Transverse colon (tissue), 4 donors: ENCODE results near the gene DTNBP1. TPM values are rescaled to one million over a fixed set of nuclear protein-coding genes. Genes with fewer than 3 reads are reported as not detected.
A peak's percentile ranks its signal among the peaks of the same experiment; 100 is the strongest.
"Not testable (repeated sequence)": the region's sequence is repeated elsewhere in the genome, so short reads cannot be mapped to it uniquely, and the experiment has no call there.

ENCODE experiments used
- DNase-seq: peaks from one replicate; pipeline ENCODE4 v3.0.0-alpha.2; 2019
- H3K27ac ChIP-seq, 4 donors: fragments of 200-600 bp; sonication (generic); 2 replicates each; pipeline ENCODE4 v1.5.1; 2016 to 2018; ENCODE audit warnings: inconsistent platforms in 4 of 4
- H3K27me3 ChIP-seq: fragments of 200-600 bp; sonication (generic); 2 replicates; pipeline ENCODE4 v1.5.1; 2017; ENCODE audit warnings: inconsistent platforms
- H3K36me3 ChIP-seq, 4 donors: fragments of 200-600 bp; sonication (generic); 2 replicates each; pipeline ENCODE4 v1.5.1; 2017 to 2019; ENCODE audit warnings: inconsistent platforms in 4 of 4
- H3K4me1 ChIP-seq, 4 donors: fragments of 200-600 bp; sonication (generic); 2 replicates each; pipeline ENCODE4 v1.5.1; 2017 to 2020; ENCODE audit warnings: inconsistent platforms in 4 of 4
- H3K4me3 ChIP-seq, 4 donors: fragments of 200-600 bp; sonication (generic); 1 replicate in 1 of 4; 2 replicates in 3 of 4; pipeline versions ENCODE4 v1.5.1 to v1.6.1; 2017 to 2019; ENCODE audit warnings: inconsistent platforms in 4 of 4
- H3K9me3 ChIP-seq, 2 donors: fragments of 200-600 bp; sonication (generic); 2 replicates each; pipeline ENCODE4 v1.5.1; 2017 to 2019; ENCODE audit warnings: inconsistent platforms in 2 of 2
- CTCF ChIP-seq, 5 experiments: fragments of 200-600 bp in 3 of 5; fragments of 450-650 bp in 2 of 5; sonication (generic) in 3 of 5; IDR thresholded peaks; 1 replicate in 2 of 5; 2 replicates in 3 of 5; pipeline ENCODE4 v1.5.1; 2016 to 2017; ENCODE audit warnings: antibody characterized with exemption in 5 of 5, inconsistent platforms in 3 of 5, mild to moderate bottlenecking in 2 of 5, moderate library complexity in 1 of 5
- EP300 ChIP-seq: sonication (generic); formaldehyde crosslinking; IDR thresholded peaks from one replicate; pipeline ENCODE4 v1.6.1; 2017; ENCODE audit warnings: antibody characterized with exemption, low read depth
- POLR2A ChIP-seq: fragments of 450-650 bp; IDR thresholded peaks from one replicate; pipeline ENCODE4 v1.6.1; 2016; ENCODE audit warnings: antibody characterized with exemption, mild to moderate bottlenecking, moderate library complexity
- POLR2AphosphoS5 ChIP-seq, 3 donors: sonication (generic); formaldehyde crosslinking; IDR thresholded peaks; one replicate each; pipeline ENCODE4 v1.6.1; 2016; ENCODE audit warnings: antibody characterized with exemption in 3 of 3
- WGBS, 2 donors: methylation state at CpG; one replicate each; pipeline ENCODE4 v1.1.5; 2018; ENCODE audit warnings: low coverage in 1 of 2; 5-methylcytosine and 5-hydroxymethylcytosine counted together
- in situ Hi-C, 4 donors: fragments of 200-750 bp; cut with MboI; loops; one replicate each; pipeline versions ENCODE4 v1.15.0 to v1.15.1; 2017; ENCODE audit warnings: low sequenced_read_pairs in 3 of 4, low pct_ligation_motif_present in 1 of 4, low pct_unique_long_range_greater_than_20kb in 1 of 4
- intact Hi-C: fragments of 100-400 bp; cut with DNase I; formaldehyde crosslinking; loops from one replicate; pipeline ENCODE4 v1.15.1; 2023; ENCODE audit warnings: low total_unique reads
- total RNA-seq, 4 donors: library from RNA; depleted of rRNA; stranded (reverse); fragments of >200 nt; gene quantifications; one replicate each; pipeline ENCODE4 v1.1.0, GENCODE V29; 2016

Gene DTNBP1
- total RNA-seq, 4 donors from 2014 or later, result 6.0 to 20.3 (median 16.0) TPM

DNA sequence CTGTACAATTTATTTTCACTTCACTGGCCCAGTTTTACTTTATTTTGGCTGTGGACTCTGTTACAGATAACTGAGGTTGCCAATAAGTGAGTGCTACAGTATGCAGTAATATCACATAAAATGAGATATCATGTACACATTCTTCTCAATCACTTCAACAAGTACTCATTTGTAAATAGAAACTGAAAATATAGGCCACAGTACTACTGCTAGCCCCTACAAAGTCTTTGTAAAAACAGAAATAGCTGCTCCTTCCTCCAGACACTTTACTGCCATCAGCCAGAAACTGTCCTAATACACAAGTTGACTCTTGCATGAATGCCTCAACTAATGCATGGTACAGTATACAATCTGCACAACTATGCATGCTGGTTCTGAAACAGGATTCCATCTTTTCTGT is 9.2 kb downstream of the DTNBP1 start:
- Histone ChIP-seq H3K4me1 (peaks cover 0 to 5% (median 0%) of the 10 kb centered on the region in 4 donors), H3K36me3 (peaks cover 0 to 18% (median 2%) of the 10 kb centered on the region in 4 donors), H3K27me3 (no peaks in the 10 kb centered on the region), H3K9me3 (no peaks in the 10 kb centered on the region), H3K4me3 (no peak overlapping the region), H3K27ac (no peak overlapping the region)
- in situ Hi-C loops (no loop called here), intact Hi-C loops (no loop called here)
- DNase-seq, result no peak
- TF ChIP-seq POLR2AphosphoS5 (IDR thresholded peaks at IDR 0.05), result no peak

DNA sequence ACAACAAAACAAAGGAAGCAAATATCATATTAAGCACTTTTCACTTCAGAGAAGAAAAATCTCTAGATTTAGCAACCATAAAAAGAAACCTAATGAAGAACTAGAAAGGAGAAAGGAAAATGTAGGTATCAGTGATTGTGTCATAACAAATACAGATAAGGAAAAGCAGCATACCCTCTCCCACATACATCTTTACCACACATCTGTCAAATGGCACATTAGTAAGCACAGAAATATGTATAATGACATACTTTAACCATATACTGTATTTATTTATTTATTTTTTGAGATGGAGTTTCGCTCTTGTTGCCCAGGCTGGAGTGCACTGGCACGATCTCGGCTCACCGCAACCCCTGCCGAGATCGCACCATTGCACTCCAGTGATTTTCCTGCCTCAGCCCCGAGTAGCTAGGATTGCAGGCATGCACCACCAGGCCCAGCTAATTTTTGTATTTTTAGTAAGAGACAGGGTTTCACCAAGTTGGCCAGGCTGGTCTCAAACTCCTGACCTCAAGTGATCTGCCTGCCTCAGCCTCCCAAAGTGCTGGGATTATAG is 12.7 kb downstream of the DTNBP1 start:
- H3K4me3 ChIP-seq, DNase-seq, H3K27me3 ChIP-seq, H3K9me3 ChIP-seq, H3K4me1 ChIP-seq, H3K27ac ChIP-seq, intact Hi-C loops, in situ Hi-C loops: not testable (repeated sequence)
- peaks cover 0 to 24% (median 2%) of the 10 kb centered on the region in 4 donors for H3K36me3 ChIP-seq
- WGBS, 2 donors, result 89% methylated on average over 7 of the region's 7 CpGs

GRCh38 chr6:15644904-15645303 is 17.9 kb downstream of the DTNBP1 start:
- intact Hi-C loops (no loop called here), in situ Hi-C loops (no loop called here)
- TF ChIP-seq POLR2AphosphoS5 (IDR thresholded peaks at IDR 0.05), result no peak
- TF ChIP-seq EP300, result no peak
- TF ChIP-seq CTCF (IDR thresholded peaks at IDR 0.05), result no peak
- no peak for TF ChIP-seq POLR2A
- no peaks in the 10 kb centered on the region for H3K27me3 ChIP-seq
- H3K27ac ChIP-seq, result no peak overlapping the region
- peaks cover 17 to 19% of the 10 kb centered on the region in 2 donors for H3K9me3 ChIP-seq
- H3K4me1 ChIP-seq, result no peaks in the 10 kb centered on the region
- DNase-seq, result no peak
- H3K4me3 ChIP-seq, result no peak overlapping the region
- 75 to 95% methylated on average over 1 of the region's 1 CpG for WGBS, 2 donors
- H3K36me3 ChIP-seq, result peaks cover 0 to 28% (median 1%) of the 10 kb centered on the region in 4 donors

- peaks cover 19 to 23% of the 10 kb centered on the region in 2 donors for H3K9me3 ChIP-seq
- H3K36me3 ChIP-seq, result peaks cover 0 to 19% (median 0%) of the 10 kb centered on the region in 4 donors
- no peaks in the 10 kb centered on the region for H3K4me1 ChIP-seq
- DNase-seq, result no peak
- intact Hi-C loops, result no loop called here
- TF ChIP-seq POLR2AphosphoS5 (IDR thresholded peaks at IDR 0.05), result no peak
- no peak for TF ChIP-seq POLR2A
- TF ChIP-seq EP300, result no peak
- no peak overlapping the region for H3K27ac ChIP-seq
- H3K4me3 ChIP-seq, result no peak overlapping the region
- H3K27me3 ChIP-seq, result no peaks in the 10 kb centered on the region
- in situ Hi-C loops, result no loop called here
- WGBS, 2 donors, result 95 to 100% methylated on average over 1 to 2 of the region's 2 CpGs
Observed at GRCh38 chr6:15643542-15643941, 19.3 kb downstream of the DTNBP1 start.

- DNase-seq, result no peak
- peak in 2 of 5 experiments; percentile 4 to 8 for TF ChIP-seq CTCF (IDR thresholded peaks at IDR 0.05)
- TF ChIP-seq EP300, result no peak
- no peak for TF ChIP-seq POLR2A
- 84% methylated on average over 4 of the region's 4 CpGs; no CpG with 5 or more reads in 1 of the 2 donors for WGBS, 2 donors
- in situ Hi-C loops (no loop called here), intact Hi-C loops (no loop called here)
- Histone ChIP-seq H3K4me3 (no peak overlapping the region), H3K27me3 (no peaks in the 10 kb centered on the region), H3K4me1 (no peaks in the 10 kb centered on the region), H3K36me3 (peaks cover 0 to 24% (median 0%) of the 10 kb centered on the region in 4 donors), H3K27ac (no peak overlapping the region), H3K9me3 (peaks cover 19 to 21% of the 10 kb centered on the region in 2 donors)
Observed at GRCh38 chr6:15642276-15642675, 20.6 kb downstream of the DTNBP1 start.

GRCh38 chr6:15638373-15638772 is 24.5 kb downstream of the DTNBP1 start:
- no peak for TF ChIP-seq POLR2AphosphoS5 (IDR thresholded peaks at IDR 0.05)
- no peak for TF ChIP-seq POLR2A
- TF ChIP-seq CTCF (IDR thresholded peaks at IDR 0.05), result no peak
- no peak for TF ChIP-seq EP300
- in situ Hi-C loops, result no loop called here

More at GRCh38 chr6:15638373-15638772, 24.5 kb downstream of the DTNBP1 start:
- Histone ChIP-seq H3K36me3 (peaks cover 0 to 22% (median 0%) of the 10 kb centered on the region in 4 donors), H3K4me1 (no peaks in the 10 kb centered on the region), H3K27ac (no peak overlapping the region), H3K27me3 (no peaks in the 10 kb centered on the region), H3K4me3 (no peak overlapping the region), H3K9me3 (peaks cover 7 to 10% of the 10 kb centered on the region in 2 donors)
- intact Hi-C loops, result no loop called here
- no peak for DNase-seq
